ENCODE results near the gene DNAH8.

- TF ChIP-seq CTCF (IDR thresholded peaks at IDR 0.05): no peak
- TF ChIP-seq POLR2A (IDR thresholded peaks at IDR 0.05): no peak
Measured at GRCh38 chr6:38984723-38985122, 269.6 kb downstream of the DNAH8 start.

Measured in testis (tissue), 2 donors.